CD4-positive, alpha-beta T cell treated with Interleukin-21 for 1 hour (primary cell): ENCODE results near the gene NDUFC1.

ENCODE experiments used
- DNase-seq: peaks from one replicate; pipeline ENCODE4 v3.0.0-alpha.2; 2020

The NDUFC1 gene

GRCh38 chr4:139246166-139246565 is 56.1 kb downstream of the NDUFC1 start:
- no peak for DNase-seq

GRCh38 chr4:139245590-139245989 is 56.7 kb downstream of the NDUFC1 start:
- DNase-seq, result no peak

GRCh38 chr4:139243448-139244365 is 58.6 kb downstream of the NDUFC1 start:
- no peak for DNase-seq

- DNase-seq, result no peak
Observed at GRCh38 chr4:139242511-139243051, 59.7 kb downstream of the NDUFC1 start.

- DNase-seq, result no peak
Observed at GRCh38 chr4:139241784-139242151, 60.5 kb downstream of the NDUFC1 start.

GRCh38 chr4:139241086-139241783 is 61.0 kb downstream of the NDUFC1 start:
- no peak for DNase-seq
